HepG2 (cell line): Measurements from ENCODE around the gene GRK5. TPM values are rescaled to one million over a fixed set of nuclear protein-coding genes. Genes with fewer than 3 reads are reported as not detected.
A peak's percentile ranks its signal among the peaks of the same experiment; 100 is the strongest.

Experiments
- DPF2 ChIP-seq: sonication (generic); formaldehyde crosslinking; IDR thresholded peaks from 2 replicates; pipeline ENCODE4 v1.4.0; 2020; ENCODE audit warnings: mild to moderate bottlenecking, low read depth, missing genetic modification reagents, borderline replicate concordance
- MEF2D ChIP-seq: sonication (generic); formaldehyde crosslinking; IDR thresholded peaks from 2 replicates; pipeline ENCODE4 v1.5.1; 2020; ENCODE audit warnings: mild to moderate bottlenecking, missing genetic modification reagents
- MEIS1 ChIP-seq: sonication (generic); formaldehyde crosslinking; IDR thresholded peaks from 2 replicates; pipeline ENCODE4 v1.9.0; 2021; ENCODE audit warnings: mild to moderate bottlenecking, missing genetic modification reagents, moderate library complexity, borderline replicate concordance
- NFYC ChIP-seq: IDR thresholded peaks from 2 replicates; pipeline ENCODE4 v1.6.1; 2016; ENCODE audit warnings: missing genetic modification reagents, missing compliant biosample characterization
- NR2F6 ChIP-seq, 2 experiments: IDR thresholded peaks; 2 replicates each; pipeline ENCODE4 v1.6.1; 2016; ENCODE audit warnings: antibody characterized with exemption in 1 of 2, mild to moderate bottlenecking in 1 of 2
- TBX2 ChIP-seq: sonication (generic); formaldehyde crosslinking; IDR thresholded peaks from 2 replicates; pipeline ENCODE4 v1.5.0; 2020; ENCODE audit warnings: missing genetic modification reagents, mild to moderate bottlenecking, borderline replicate concordance
- ZBTB7B ChIP-seq: sonication (generic); formaldehyde crosslinking; IDR thresholded peaks from 2 replicates; pipeline ENCODE4 v1.4.0; 2020; ENCODE audit warnings: missing genetic modification reagents
- ZNF549 ChIP-seq: sonication (generic); formaldehyde crosslinking; IDR thresholded peaks from 2 replicates; pipeline ENCODE4 v1.5.0; 2020; ENCODE audit warnings: missing genetic modification reagents
- ZNF841 ChIP-seq: sonication (generic); formaldehyde crosslinking; IDR thresholded peaks from 2 replicates; pipeline ENCODE4 v1.8.1; 2023; ENCODE audit warnings: missing genetic modification reagents, borderline replicate concordance
- ZNF878 ChIP-seq: sonication (generic); formaldehyde crosslinking; IDR thresholded peaks from 2 replicates; pipeline ENCODE4 v1.8.1; 2023; ENCODE audit warnings: mild to moderate bottlenecking, missing genetic modification reagents, moderate library complexity
- polyA plus RNA-seq, 8 experiments: library from polyadenylated mRNA; depleted of rRNA in 3 of 8; stranded (reverse) in 7 of 8; unstranded in 1 of 8; fragments of >200 nt; fragmentation: Illumina TruSeq in 4 of 8; extraction: Trizol in 4 of 8; gene quantifications; 2 replicates each; pipeline versions ENCODE4 v1.2.1 to v1.2.3, GENCODE V29; 2011 to 2016; ENCODE audit warnings: low read depth in 4 of 8, missing spikeins in 1 of 8, mixed read lengths in 1 of 8; ENCODE audit not compliant: insufficient read depth in 1 of 8
- total RNA-seq, 5 experiments: library from RNA; depleted of rRNA; stranded (reverse); fragments of >200 nt; fragmentation: Illumina TruSeq; extraction: Trizol; gene quantifications; 2 replicates each; pipeline ENCODE4 v1.2.3, GENCODE V29; 2016; ENCODE audit warnings: low read depth in 1 of 5
- TF ChIP-seq, protein P1 (sequence below): sonication (generic); formaldehyde crosslinking; IDR thresholded peaks from 2 replicates; pipeline ENCODE4 v1.4.0; 2020; ENCODE audit warnings: mild to moderate bottlenecking, missing genetic modification reagents
- TF ChIP-seq, protein P2 (sequence below): sonication (generic); formaldehyde crosslinking; IDR thresholded peaks from 2 replicates; pipeline ENCODE4 v1.4.0; 2020; ENCODE audit warnings: missing genetic modification reagents, borderline replicate concordance
- TF ChIP-seq, protein P3 (sequence below), 2 experiments: fragments of 450-650 bp in 1 of 2; sonication (generic) in 1 of 2; formaldehyde crosslinking; IDR thresholded peaks; 2 replicates each; pipeline versions ENCODE4 v1.5.0 to v1.8.0; 2020 to 2022; ENCODE audit warnings: mild to moderate bottlenecking in 1 of 2, missing genetic modification reagents in 1 of 2
- TF ChIP-seq, protein P4 (sequence below): sonication (generic); IDR thresholded peaks from 2 replicates; pipeline ENCODE4 v1.6.1; 2016; ENCODE audit warnings: low read depth, borderline replicate concordance
- TF ChIP-seq, protein P5 (sequence below): IDR thresholded peaks from 2 replicates; pipeline ENCODE4 v1.6.1; 2016; ENCODE audit warnings: low read depth, borderline replicate concordance

Gene GRK5
- total and polyA plus RNA-seq, 2 of the 13 experiments (the other 11 are each of a cell fraction or from before 2014, with no cell fraction given), result 10.4 to 12.6 TPM

DNA sequence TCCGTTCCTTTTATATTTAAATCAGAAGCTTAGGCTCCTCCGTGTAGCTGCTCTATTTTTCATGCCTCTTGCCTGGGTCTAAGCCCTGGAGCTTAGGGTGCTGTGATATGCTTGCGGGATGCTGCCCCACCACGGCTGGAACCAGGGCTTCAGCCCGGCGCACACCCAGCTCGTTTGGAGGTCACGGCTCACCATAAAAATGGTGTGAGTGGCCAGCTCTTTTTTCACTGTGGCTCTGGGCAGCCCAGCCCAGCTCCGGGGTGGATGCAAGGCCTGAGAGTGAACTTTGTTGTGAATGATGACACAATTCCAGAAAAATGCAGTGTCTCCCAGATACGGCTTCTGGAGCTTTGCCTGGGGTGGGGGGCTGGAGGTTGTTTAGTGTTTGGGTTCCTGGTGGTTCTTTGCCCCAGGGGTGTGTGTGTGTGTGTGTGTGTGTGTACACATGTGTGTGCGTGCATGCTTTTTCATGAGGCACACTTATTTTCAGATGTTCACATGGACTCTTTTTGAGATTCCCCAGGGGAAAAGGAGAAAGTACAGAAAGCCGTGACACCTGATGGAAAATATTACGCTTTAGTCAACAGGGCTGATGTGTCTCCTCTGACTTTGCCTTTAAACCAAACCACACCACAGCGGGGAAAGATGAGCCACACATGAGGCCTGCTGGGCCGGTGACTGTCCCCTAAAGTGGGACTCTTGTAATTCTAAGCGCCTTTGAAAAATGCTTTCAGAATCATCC, 46.2 kb downstream of the GRK5 start (continued):
- TF ChIP-seq, protein P1, sequence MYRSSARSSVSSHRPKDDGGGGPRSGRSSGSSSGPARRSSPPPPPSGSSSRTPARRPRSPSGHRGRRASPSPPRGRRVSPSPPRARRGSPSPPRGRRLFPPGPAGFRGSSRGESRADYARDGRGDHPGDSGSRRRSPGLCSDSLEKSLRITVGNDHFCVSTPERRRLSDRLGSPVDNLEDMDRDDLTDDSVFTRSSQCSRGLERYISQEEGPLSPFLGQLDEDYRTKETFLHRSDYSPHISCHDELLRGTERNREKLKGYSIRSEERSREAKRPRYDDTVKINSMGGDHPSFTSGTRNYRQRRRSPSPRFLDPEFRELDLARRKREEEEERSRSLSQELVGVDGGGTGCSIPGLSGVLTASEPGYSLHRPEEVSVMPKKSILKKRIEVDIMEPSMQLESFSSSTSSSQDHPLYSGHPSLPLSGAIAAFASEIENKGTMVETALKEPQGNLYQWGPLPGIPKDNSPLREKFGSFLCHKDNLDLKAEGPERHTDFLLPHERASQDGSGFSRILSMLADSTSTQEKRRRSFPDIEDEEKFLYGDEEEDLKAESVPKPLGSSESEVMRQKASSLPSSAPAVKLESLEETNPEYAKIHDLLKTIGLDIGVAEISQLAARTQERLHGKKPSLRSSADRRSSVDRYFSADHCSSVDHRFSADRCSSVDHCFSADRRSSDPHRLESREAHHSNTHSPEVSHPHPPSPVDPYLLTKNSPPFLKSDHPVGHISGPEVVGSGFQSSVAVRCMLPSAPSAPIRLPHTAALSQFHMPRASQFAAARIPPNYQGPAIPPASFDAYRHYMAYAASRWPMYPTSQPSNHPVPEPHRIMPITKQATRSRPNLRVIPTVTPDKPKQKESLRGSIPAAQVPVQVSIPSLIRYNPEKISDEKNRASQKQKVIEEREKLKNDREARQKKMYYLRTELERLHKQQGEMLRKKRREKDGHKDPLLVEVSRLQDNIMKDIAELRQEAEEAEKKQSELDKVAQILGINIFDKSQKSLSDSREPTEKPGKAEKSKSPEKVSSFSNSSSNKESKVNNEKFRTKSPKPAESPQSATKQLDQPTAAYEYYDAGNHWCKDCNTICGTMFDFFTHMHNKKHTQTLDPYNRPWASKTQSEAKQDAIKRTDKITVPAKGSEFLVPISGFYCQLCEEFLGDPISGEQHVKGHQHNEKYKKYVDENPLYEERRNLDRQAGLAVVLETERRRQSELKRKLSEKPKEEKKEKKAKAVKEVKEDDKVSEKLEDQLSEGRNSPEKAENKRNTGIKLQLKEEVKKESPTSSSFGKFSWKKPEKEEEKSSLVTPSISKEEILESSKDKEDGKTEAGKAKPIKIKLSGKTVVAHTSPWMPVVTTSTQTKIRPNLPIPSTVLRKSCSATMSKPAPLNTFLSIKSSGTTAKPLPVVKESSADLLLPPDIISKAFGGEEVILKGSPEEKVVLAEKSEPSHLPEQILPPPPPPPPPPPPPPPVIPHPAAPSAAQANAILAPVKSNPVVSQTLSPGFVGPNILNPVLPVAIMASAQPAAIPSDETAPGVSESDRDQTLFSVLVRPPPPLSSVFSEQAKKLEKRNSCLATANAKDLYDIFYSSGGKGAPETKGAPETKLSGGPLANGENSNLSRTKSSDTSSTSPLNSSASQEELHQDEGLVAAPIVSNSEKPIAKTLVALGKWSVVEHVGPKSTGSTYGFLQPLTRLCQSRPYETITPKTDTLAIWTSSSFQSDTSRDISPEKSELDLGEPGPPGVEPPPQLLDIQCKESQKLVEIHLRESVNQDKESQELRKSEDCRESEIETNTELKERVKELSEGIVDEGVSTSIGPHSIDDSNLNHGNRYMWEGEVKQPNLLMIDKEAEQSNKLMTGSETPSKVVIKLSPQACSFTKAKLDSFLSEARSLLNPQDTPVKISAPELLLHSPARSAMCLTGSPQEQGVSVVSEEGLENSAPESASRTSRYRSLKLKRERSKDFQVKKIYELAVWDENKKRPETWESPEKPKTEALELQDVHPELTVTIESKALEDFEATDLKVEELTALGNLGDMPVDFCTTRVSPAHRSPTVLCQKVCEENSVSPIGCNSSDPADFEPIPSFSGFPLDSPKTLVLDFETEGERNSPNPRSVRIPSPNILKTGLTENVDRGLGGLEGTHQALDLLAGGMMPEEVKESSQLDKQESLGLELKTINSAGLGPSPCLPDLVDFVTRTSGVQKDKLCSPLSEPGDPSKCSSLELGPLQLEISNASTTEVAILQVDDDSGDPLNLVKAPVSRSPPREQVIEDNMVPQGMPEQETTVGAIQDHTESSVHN (CRISPR knock-in tag), result 0 out of 2 replicates have a peak, but pooled peaks have one; percentile 10
- TF ChIP-seq, protein P2, sequence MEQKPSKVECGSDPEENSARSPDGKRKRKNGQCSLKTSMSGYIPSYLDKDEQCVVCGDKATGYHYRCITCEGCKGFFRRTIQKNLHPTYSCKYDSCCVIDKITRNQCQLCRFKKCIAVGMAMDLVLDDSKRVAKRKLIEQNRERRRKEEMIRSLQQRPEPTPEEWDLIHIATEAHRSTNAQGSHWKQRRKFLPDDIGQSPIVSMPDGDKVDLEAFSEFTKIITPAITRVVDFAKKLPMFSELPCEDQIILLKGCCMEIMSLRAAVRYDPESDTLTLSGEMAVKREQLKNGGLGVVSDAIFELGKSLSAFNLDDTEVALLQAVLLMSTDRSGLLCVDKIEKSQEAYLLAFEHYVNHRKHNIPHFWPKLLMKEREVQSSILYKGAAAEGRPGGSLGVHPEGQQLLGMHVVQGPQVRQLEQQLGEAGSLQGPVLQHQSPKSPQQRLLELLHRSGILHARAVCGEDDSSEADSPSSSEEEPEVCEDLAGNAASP, result peak; percentile 11; the same call in 1 of the 2 replicates
- TF ChIP-seq TBX2, result peak; percentile 87
- TF ChIP-seq, protein P3, sequence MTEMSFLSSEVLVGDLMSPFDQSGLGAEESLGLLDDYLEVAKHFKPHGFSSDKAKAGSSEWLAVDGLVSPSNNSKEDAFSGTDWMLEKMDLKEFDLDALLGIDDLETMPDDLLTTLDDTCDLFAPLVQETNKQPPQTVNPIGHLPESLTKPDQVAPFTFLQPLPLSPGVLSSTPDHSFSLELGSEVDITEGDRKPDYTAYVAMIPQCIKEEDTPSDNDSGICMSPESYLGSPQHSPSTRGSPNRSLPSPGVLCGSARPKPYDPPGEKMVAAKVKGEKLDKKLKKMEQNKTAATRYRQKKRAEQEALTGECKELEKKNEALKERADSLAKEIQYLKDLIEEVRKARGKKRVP (CRISPR knock-in tag; IDR thresholded peaks at IDR 0.05), result peak in 1 of 2 experiments; percentile 62; a peak in 2 of 4 replicates
- TF ChIP-seq ZNF841 (CRISPR knock-in tag), result no peak
- TF ChIP-seq NFYC (CRISPR knock-in tag), result peak; percentile 15; the same call in 1 of the 2 replicates
- peak; percentile 50; the same call in 1 of the 2 replicates for TF ChIP-seq MEIS1
- TF ChIP-seq ZNF549 (CRISPR knock-in tag), result no peak
- TF ChIP-seq, protein P4, sequence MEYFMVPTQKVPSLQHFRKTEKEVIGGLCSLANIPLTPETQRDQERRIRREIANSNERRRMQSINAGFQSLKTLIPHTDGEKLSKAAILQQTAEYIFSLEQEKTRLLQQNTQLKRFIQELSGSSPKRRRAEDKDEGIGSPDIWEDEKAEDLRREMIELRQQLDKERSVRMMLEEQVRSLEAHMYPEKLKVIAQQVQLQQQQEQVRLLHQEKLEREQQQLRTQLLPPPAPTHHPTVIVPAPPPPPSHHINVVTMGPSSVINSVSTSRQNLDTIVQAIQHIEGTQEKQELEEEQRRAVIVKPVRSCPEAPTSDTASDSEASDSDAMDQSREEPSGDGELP, result peak; percentile 38; the same call in 1 of the 2 replicates
- TF ChIP-seq NR2F6 (IDR thresholded peaks at IDR 0.05), result no peak
- peak; percentile 58 for TF ChIP-seq NR2F6 (CRISPR knock-in tag; IDR thresholded peaks at IDR 0.05)
- TF ChIP-seq ZNF878 (CRISPR knock-in tag), result peak; percentile 53; the same call in 1 of the 2 replicates
- 0 out of 2 replicates have a peak, but pooled peaks have one; percentile 15 for TF ChIP-seq MEF2D (CRISPR knock-in tag)
- peak; percentile 92 for TF ChIP-seq ZBTB7B (CRISPR knock-in tag)
- peak; percentile 83 for TF ChIP-seq DPF2 (CRISPR knock-in tag)
- TF ChIP-seq, protein P5, sequence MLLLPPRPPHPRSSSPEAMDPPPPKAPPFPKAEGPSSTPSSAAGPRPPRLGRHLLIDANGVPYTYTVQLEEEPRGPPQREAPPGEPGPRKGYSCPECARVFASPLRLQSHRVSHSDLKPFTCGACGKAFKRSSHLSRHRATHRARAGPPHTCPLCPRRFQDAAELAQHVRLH (CRISPR knock-in tag), result peak; percentile 36; the same call in 1 of the 2 replicates
